ENCODE measurements around the gene APOD. TPM values are rescaled to one million over a fixed set of nuclear protein-coding genes. Genes with fewer than 3 reads are reported as not detected.

Gene APOD
- total and polyA plus RNA-seq, 10 of the 15 experiments (the other 5 are each of a cell fraction or from before 2014, with no cell fraction given) = 0.06 to 0.77 (median 0.47) TPM; not detected in 3

- BruUV-seq (replicated peaks) = no TSS peak
- Histone ChIP-seq H3K9me3 (replicated peaks; ENCODE audit: control insufficient read depth, insufficient read depth, low read length) (no peaks in the 10 kb centered on the region), H4K20me1 (ENCODE audit: control insufficient read depth, insufficient read depth) (no peaks in the 10 kb centered on the region), H3K36me3 (ENCODE audit: control insufficient read depth in 2 of 2, insufficient read depth in 2 of 2, low read length in 1 of 2) (no peaks in the 10 kb centered on the region), H3K27me3 (replicated peaks in 1 of 2; ENCODE audit: control insufficient read depth in 2 of 2, insufficient read depth in 2 of 2, low read length in 1 of 2) (no peaks in the 10 kb centered on the region; a peak in 1 of 4 replicates), H3K27ac (ENCODE audit: control insufficient read depth, insufficient read depth) (no peak overlapping the region), H3K4me1 (ENCODE audit: control insufficient read depth, insufficient read depth, low read length) (no peaks in the 10 kb centered on the region), H3K9ac (ENCODE audit: control insufficient read depth, insufficient read depth, low read length) (no peak overlapping the region), H3K4me2 (ENCODE audit: control insufficient read depth, insufficient read depth) (no peak overlapping the region), H2AFZ (ENCODE audit: control insufficient read depth, low read depth, low read length) (no peak overlapping the region), H3K79me2 (ENCODE audit: control insufficient read depth, insufficient read depth, low read length) (no peaks in the 10 kb centered on the region), H3K4me3 (no peak overlapping the region)
- RAD21 ChIA-PET (ENCODE audit: unreplicated experiment) = interaction anchor here (1.4 kb wide), 1 partner anchor 32 kb away, joined by 3 read pairs; no protein-coding TSS in a partner anchor
- intact Hi-C loops (cut with micrococcal nuclease; ENCODE audit: unreplicated experiment) (no loop called here), in situ Hi-C loops (cut with MboI) (no loop called here)
- CTCF ChIA-PET = no interaction called here
- ATAC-seq (no peak), FAIRE-seq (no peak), DNase-seq (ENCODE audit: low read depth, low spot score) (no peak)
- TF ChIP-seq KDM1A (IDR thresholded peaks at IDR 0.05; ENCODE audit: borderline replicate concordance) = no peak
- no peak for TF ChIP-seq POLR2AphosphoS5 (IDR thresholded peaks at IDR 0.05; ENCODE audit: low read length)
- TF ChIP-seq BCL11A (IDR thresholded peaks at IDR 0.05; ENCODE audit: low read depth, low read length) = no peak
- SMC1A ChIA-PET (ENCODE audit: uncharacterized antibody, unreplicated experiment) = interaction anchor here (1.6 kb wide), 1 partner anchor 9 kb away, joined by 5 read pairs; the partner anchor contains the start of gene APOD
- POLR2A ChIA-PET = no interaction called here
- WGBS (ENCODE audit: insufficient coverage, insufficient replicate concordance, low lambda C conversion rate, missing lambda C conversion rate) = 58% methylated on average over 8 of the region's 8 CpGs
Observed at GRCh38 chr3:195574497-195575304, 9.0 kb downstream of the APOD start.

GRCh38 chr3:195573611-195574496 is 9.9 kb downstream of the APOD start:
- Histone ChIP-seq H4K20me1 (ENCODE audit: control insufficient read depth, insufficient read depth) (no peaks in the 10 kb centered on the region), H2AFZ (ENCODE audit: control insufficient read depth, low read depth, low read length) (no peak overlapping the region), H3K4me2 (ENCODE audit: control insufficient read depth, insufficient read depth) (no peak overlapping the region), H3K4me1 (ENCODE audit: control insufficient read depth, insufficient read depth, low read length) (no peaks in the 10 kb centered on the region), H3K27me3 (replicated peaks in 1 of 2; ENCODE audit: control insufficient read depth in 2 of 2, insufficient read depth in 2 of 2, low read length in 1 of 2) (no peaks in the 10 kb centered on the region; a peak in 2 of 4 replicates), H3K9me3 (replicated peaks; ENCODE audit: control insufficient read depth, insufficient read depth, low read length) (no peaks in the 10 kb centered on the region), H3K9ac (ENCODE audit: control insufficient read depth, insufficient read depth, low read length) (no peak overlapping the region), H3K36me3 (ENCODE audit: control insufficient read depth in 2 of 2, insufficient read depth in 2 of 2, low read length in 1 of 2) (no peaks in the 10 kb centered on the region), H3K4me3 (no peak overlapping the region), H3K27ac (ENCODE audit: control insufficient read depth, insufficient read depth) (no peak overlapping the region), H3K79me2 (ENCODE audit: control insufficient read depth, insufficient read depth, low read length) (no peaks in the 10 kb centered on the region)
- CTCF ChIA-PET = no interaction called here
- FAIRE-seq (no peak), DNase-seq (ENCODE audit: low read depth, low spot score) (no peak), ATAC-seq (no peak)
- WGBS (ENCODE audit: insufficient coverage, insufficient replicate concordance, low lambda C conversion rate, missing lambda C conversion rate) = 59% methylated on average over 19 of the region's 19 CpGs
- POLR2A ChIA-PET = no interaction called here
- intact Hi-C loops (cut with micrococcal nuclease; ENCODE audit: unreplicated experiment) = no loop called here
- SMC1A ChIA-PET (ENCODE audit: uncharacterized antibody, unreplicated experiment) = interaction anchor here (1.6 kb wide), 1 partner anchor 10 kb away, joined by 5 read pairs; the partner anchor contains the start of gene APOD
- in situ Hi-C loops (cut with MboI) = no loop called here
- RAD21 ChIA-PET (ENCODE audit: unreplicated experiment) = interaction anchor here (1.4 kb wide), 1 partner anchor 31 kb away, joined by 3 read pairs; no protein-coding TSS in a partner anchor
- BruUV-seq (replicated peaks) = no TSS peak
- TF ChIP-seq, protein P1, sequence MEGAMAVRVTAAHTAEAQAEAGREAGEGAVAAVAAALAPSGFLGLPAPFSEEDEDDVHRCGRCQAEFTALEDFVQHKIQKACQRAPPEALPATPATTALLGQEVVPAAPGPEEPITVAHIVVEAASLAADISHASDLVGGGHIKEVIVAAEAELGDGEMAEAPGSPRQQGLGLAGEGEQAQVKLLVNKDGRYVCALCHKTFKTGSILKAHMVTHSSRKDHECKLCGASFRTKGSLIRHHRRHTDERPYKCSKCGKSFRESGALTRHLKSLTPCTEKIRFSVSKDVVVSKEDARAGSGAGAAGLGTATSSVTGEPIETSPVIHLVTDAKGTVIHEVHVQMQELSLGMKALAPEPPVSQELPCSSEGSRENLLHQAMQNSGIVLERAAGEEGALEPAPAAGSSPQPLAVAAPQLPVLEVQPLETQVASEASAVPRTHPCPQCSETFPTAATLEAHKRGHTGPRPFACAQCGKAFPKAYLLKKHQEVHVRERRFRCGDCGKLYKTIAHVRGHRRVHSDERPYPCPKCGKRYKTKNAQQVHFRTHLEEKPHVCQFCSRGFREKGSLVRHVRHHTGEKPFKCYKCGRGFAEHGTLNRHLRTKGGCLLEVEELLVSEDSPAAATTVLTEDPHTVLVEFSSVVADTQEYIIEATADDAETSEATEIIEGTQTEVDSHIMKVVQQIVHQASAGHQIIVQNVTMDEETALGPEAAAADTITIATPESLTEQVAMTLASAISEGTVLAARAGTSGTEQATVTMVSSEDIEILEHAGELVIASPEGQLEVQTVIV (IDR thresholded peaks at IDR 0.05; ENCODE audit: borderline replicate concordance, partially characterized antibody) = no peak
- no peak for TF ChIP-seq YY1 (IDR thresholded peaks at IDR 0.05; ENCODE audit: low read depth, low read length)
- no peak for TF ChIP-seq ZNF24 (IDR thresholded peaks at IDR 0.05)
- TF ChIP-seq RFX5 (IDR thresholded peaks at IDR 0.05; ENCODE audit: low read depth, low read length) = no peak
- TF ChIP-seq ZBTB11 (CRISPR knock-in tag; IDR thresholded peaks at IDR 0.05) = no peak

All from GM12878 (cell line).